GM18861 (cell line): ENCODE measurements around the gene RORC.

ENCODE experiments used
- ATAC-seq: cut with Tn5 transposase; IDR thresholded peaks from one replicate; pipeline ENCODE4 v1.9.1; 2021; ENCODE audit not compliant: unreplicated experiment

RORC gene

DNA sequence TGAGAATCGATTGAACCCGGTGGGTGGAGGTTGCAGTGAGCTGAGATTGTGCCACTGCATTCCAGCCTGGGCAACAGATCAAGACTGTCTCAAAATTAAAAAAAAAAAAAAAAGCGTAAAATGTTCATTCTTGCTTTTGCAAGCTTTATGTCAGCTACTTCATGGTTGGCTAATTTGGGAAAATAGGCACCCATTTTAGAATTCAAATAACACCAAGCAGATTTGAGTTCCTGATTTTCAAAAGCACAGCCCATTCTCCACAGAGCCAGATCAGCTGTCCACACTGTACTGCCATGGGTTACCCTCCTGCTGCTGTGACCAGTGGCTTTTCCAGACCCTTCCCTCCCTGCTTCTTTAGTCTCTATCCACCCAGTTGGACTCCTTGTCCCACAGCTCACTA, 17.5 kb upstream of the RORC start:
- no peak for ATAC-seq

DNA sequence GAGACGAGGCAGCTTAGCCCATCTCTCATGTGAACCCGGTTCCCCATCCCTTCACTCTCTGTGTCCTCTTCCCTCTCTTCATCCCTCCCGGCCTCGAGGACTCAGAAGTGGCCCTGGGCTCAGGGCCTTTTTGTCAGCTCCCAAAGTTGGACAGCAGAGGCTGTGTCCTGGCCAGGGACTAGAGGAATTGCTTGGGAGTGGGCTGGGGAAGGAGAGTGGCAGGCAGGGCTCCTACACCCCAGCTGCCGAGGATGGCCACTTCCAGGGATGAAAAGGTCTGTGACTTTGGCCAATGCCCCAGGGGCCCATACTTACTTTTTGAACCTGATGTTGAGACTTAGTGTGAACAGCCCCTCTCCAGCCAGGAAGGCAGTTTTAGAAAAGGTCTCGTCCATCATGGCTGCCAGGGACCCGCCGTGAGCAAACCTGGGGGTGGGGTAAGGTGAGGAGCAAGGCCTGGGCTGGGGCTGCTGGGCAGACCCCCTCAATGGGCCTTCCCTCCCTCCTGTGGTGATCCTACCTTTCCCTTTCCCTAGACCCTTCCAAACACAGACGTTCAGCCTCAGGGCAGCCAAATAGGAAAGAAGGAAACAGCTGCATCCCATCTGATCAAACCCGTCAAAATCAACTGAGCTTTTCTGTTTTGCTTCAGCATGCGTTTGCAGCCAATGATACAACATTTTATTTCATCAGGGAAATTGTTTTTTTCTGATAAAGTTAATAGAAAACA, 16.4 kb upstream of the RORC start:
- ATAC-seq = no peak

DNA sequence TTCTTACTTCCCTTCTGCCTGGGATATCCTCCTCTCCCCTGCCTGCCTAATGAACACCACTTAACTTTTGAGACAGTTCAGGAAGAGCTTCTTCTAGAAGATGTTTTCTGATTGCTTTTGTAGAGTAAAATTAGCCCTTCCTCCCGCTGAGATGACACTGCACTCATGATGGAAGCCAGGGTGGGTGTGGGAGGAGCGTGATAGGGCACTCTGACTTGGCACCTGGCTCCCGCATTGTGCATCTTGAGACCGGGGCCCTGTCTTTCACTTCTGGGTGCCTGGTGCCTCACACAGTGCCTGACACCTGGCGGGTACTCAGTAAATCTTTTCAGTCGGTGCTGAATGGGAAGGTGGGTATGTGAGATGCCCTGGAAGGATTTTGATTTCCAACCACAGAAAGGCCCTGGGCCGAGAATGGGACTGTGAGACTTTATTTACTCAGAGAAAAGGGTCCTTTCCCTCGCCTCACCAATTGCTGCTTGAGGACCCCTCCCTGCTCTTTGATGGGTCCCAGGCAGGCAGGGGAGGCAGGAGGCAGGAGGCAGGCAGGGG, 15.2 kb upstream of the RORC start:
- ATAC-seq = no peak

DNA sequence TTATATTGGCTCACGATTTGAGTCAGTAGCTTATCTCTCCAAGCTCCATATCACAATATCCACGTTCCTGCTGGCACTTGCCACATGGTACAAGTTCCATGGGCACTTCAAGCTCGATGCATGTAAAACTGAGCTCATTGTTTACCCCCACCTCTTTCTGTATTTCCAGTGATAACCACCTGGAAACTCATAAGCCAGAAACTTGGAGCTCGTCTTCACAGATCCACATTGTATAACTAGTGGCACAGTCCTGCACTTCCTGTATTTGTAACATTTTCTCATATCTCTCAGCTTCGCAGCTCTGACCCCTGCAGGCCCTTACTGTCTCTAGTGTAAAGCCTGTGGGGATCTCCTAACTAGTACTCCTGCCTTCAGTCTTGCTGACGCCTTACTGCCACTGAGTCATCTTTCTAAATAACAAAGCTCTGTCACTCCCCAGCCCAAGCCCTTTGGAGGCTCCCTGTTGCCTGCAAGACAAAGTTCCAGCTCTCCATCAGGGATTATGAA, 14.5 kb upstream of the RORC start:
- ATAC-seq = no peak

DNA sequence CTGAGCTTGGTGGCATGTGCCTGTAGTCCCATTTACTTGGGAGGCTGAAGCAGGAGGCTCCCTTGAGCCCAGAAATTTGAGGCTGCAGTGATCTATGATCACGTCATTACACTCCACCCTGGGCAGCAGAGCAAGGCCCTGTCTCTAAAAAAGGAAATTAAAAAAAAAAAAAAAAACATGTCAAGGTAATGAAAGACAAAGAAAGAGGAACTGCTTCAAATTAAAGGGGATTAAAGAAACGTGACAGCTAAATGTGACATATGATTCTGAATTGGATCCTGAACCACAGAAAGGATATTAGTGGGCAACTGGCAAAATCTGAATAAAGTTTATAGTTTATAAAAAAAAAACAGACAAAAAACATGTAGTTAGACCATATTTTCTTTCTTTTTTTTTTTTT, 11.8 kb upstream of the RORC start:
- no peak for ATAC-seq

DNA sequence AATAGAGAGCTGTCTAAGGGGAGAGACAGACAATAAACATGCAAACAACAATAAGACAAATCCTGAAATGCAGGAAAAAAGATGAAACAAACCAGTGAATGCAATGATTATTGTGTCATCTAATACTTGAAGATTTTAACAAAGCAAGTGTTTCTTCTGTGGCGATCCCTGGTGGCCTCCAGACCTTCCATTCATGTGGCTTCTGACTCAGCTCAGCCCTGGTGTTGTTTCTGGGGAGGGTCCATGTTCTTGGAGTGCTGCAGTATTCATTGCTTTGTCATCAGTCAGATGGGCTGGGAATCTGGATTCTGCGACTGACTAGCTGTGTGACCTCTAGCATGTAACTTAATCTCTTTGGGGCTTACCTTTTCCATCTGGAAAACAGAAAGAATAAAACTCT, 9.5 kb upstream of the RORC start:
- no peak for ATAC-seq

DNA sequence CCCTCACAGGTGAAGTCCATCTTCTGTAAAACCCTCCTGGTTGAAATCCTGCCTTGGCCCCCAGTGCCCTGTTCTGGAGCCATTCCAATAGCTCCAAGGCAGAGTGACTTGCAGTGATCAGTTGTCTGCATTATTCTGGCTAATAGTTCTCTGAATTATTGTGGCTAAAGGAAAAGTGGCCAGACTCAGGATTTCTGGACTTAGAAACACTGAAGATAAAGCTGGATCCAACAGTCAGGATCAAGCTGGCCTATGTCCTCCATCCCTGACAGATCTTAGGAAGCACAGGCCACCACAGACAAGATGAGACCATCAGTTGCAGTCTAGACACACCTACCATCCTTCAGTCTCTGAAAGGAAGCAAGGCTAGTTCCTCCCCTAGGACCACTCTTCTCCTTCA, 8.8 kb upstream of the RORC start:
- ATAC-seq = no peak

DNA sequence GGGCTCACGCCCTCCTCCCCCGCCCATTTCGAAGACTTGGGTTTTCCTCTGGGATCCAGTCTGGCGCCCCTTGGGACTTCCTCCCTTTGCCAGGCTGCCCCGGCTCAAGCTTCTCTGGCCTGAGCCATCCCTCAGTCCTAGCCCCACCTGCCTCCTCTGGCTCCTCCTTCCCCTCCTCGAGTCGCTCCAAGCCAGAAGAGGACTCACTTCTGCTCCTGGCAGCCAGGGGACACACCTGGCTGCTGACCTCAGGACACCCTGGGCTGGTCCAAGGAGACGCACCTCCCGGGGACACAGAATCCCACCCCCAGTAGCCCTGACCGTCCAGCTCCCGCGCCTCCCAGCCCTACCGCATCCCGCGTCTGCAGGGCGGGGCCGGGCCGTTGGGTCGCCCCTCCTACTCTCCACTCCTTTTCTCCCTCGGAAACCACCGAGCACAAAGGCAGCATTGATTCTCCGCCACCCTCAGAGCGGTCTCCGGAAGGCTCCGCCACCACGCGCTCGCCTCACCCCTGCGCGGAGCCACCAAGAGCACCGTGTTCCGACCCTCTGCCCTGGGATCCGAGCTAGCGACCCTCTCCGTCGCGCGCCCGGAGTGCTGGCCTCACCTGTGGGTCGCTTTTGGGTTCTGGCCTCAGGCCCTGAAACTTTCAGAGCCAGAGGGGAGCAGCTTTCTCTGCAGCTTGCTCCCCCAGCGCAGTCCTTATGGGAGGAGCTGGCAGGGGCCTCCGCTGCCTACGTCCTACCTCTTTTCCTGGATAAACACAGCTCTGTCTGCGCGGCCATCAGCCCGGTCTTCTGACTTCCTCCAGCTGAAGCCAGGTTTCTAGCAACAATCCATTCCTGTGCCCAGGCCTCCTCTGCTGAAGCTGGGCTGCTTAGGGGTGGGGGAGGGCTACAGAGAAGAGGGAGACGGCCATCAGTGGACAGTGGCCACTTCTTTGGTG, 8.1 kb upstream of the RORC start, which contains the start of gene C2CD4D:
TSS of gene C2CD4D (minus strand) at position 364 of the 947 bp plus-strand sequence. CDS start 831 bp downstream, outside the sequence.
- ATAC-seq = no peak

DNA sequence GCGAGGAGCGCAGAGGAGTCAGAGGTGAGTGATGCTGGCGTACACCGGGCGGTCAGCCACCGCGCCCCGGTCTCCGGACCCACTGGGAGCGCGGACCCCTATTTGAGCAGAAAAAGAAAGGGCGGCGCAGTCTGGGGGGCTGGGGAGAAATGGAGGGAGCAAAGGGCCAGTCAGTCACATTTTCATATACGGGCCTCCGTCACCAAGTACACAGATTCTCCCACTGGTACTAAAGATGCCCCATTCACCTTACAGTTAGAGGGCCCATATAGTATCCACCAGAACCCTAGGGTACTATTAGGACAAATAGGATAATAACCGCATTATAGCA, 7.4 kb upstream of the RORC start:
- ATAC-seq = no peak

DNA sequence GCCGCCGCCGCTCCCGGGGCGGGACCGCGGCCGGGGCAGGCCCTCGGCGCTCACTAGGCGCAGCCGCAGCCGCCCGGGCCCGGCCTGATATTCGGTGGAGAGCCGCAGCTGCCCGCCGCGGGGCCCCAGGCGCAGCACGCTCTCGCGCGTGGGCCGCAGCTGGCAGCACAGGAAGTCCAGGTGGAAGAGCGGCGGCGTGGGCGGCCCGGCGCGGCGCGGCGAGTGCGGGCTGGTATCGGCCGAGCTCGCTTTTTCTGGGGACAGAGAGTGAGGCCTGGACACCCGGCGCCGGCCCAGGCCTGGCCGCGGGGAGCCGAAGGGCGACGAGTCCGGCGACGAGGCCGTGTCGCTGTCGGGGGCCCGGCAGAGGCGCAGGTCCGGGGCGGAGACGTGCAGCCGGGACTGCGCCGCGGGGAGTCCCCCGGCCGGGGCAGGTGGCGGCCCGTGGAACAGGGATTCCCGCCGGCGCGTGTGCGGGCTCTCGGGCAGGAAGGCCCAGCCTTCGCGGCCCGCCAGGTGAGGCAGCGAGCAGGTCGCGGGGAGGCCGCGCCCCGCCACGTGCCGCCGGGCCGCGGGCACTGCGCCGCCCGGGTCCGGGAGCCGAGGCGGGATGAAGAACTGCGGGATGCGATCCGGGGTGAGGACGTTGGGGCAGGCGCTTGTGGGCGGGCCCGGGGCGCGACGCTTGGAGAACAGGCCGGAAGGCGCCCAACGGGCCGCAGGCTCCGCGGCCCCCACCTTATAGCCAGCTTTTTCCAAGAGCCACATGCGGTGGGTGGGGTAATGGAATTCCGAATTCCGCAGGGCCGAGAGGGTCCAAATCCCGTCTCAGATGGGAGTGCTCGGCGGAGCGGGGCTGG, 6.8 kb upstream of the RORC start:
- no peak for ATAC-seq

DNA sequence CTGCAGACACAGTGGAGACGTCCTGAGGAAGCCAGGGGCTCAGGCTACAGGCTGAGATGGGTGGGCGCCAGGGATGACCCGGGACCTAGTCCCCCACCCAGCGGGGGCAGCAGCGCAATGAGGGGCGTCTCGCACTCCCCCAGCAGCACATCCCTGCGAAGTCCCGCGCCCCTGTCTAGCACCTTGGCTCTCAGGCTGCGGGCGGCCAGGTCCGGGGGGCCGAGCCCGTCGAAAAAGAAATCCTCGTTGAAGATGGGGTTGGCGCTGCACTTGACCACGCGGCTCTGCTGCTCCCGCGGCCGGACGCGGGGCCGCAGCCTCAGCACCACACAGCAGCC, 6.3 kb upstream of the RORC start:
- no peak for ATAC-seq

DNA sequence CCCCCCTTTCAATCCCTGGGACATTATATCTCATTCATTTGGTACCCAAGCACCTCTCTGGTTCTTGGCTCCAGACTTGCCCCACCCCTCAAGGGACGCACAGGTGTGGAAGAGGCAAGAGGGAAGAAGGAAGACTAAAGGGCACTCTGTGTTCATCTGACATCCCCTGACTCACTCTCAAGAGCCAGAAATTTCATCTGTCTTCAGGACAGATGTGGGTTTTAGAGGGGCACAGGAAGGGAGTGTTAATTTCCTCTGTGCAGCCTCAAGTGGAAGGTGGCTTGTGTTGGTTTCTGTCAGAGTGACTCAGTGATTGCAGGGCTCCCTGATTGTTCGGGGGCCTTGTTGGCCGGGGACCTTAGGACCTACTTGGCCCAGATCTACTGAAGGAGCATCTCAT, 5.6 kb upstream of the RORC start:
- no peak for ATAC-seq

DNA sequence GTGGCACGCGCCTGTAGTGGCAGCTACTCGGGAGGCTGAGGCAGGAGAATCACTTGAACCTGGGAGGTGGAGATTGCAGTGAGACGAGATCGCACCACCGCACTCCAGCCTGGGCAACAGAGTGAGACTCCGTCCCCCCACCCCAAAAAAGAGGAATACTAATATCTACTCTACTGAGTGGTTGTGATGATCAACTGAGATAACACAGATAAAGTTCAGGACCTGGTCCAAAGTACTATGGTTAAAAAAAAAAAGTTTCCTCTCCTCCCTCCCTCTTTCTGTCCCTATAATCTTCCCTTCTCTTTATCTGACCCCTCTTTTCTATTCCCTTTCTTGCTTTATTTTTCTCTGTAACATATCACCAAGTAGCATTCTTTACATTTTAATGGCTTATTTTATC, 4.0 kb upstream of the RORC start:
- ATAC-seq = no peak

DNA sequence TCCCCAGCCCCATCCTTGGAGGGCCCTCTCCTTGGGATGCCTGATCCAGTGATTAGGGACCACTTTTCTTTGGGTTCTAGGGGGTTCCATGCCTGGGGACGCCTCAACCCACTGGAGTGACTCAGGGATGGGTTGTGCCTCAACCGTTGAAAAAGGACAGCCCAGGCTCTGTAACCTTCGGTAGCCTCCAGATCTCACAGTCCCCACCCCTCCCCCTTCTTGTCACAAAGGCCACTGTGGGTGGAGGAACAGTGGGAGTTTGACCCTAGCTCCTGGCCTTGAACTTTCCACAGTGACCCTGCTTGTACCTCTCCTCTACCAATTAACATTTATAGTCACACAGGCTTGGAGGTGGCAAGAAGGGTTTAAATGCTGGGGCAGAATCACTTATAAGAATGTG, 2.6 kb upstream of the RORC start:
- ATAC-seq = no peak

DNA sequence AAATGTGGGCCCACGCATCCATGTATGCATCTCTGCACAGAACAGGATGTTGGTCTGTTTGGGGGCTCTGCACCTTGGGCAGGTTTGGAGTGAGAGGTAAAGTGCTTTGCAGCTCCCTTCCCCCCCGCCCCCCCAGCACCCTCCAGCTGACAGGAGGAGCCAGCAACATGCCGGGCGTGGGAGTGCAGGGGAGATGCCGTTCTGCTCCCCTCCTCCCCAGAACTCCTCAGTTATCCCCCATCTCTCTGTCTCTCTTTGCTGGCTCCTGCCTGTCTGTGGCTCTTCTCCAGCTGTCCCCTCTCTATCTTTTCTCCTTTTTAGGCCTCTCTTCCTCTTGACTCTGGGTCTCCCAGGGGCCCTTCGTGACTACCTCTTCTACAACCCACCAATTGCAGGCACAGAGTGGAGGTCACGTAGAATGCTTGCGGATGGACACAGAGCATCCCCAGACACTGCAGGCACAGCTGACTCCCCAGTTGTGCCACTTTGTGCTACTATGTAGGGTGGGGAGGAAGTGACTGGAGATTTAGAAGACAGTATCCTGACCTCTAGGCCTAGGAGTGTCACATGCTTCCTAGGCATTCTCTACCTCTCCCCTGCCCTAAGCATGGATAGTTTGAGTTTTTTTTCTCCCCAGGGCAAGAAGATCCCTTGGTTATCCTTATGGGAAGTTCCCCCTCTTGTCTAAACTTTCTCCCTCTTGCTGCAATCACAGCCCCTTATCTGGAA, 1.7 kb upstream of the RORC start:
- ATAC-seq = no peak

DNA sequence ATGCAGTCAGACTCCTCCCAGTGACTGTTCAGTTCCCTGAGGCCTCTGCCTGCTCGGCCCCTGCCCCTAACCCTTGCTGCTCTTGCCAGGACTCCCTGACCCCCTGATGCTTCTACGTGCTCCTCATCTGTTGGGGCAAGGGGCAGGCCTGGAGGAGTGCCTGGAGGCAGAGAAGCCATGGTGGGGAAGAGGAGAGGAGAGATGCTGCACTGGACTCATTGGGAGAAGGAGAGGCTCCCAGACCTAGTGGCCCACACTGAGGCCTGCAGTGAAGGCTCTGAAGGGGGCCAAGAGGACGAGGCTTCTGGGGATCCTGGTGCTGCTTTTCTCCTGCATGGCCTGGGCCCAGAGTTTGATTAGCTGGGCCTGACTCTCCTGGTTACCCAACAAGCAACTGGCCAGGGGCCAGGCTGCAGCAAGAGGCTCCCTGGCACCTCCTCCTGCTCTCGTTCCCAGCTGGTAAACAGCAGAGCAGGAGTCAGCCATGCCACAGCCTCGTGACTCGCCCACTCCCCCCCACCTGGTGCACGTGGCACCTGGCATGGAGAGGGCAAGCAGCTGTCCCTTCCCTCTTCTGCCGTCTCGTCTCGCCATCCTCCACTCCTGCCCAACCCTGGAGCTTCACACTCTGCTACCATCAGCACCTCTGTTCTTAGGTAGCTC, 847 bp upstream of the RORC start:
- no peak for ATAC-seq

DNA sequence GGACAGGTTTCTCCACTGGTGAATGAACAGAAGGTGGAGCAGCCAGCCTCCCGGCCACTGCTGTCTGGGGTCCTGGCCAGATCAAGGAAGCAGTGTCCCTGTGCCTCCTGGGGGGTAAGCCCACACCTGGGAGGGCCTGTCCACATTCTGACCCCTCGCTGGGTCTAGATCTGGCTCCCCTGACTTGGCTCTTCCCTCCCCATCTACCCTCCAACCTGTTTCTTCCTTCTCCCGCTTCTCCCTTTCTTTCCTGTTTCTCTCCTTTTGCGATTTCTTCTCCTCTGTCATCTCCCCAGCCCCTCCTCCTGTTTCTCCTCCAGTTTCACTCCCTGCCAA, 378 bp downstream of the RORC start:
- ATAC-seq = no peak

DNA sequence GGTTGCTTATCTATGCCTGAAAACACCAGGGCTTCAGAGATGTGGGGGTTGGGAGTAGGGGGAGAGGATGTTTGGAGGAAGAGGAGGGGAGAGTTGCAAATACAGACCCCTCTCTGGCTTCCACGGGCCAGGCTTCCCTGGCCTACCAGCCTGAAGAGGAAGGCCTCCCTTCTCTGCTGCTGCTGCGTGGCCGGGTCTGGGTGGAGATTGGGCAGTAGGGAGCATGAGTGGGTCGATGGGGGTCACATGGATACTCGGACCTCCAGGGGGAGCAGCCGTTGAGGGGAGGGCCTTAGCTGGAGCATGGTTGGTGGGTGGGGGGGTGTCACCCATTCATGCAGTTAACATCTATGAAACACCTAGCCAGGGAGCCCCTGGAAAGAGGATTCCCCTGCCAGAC, 1.5 kb downstream of the RORC start:
- ATAC-seq = no peak

DNA sequence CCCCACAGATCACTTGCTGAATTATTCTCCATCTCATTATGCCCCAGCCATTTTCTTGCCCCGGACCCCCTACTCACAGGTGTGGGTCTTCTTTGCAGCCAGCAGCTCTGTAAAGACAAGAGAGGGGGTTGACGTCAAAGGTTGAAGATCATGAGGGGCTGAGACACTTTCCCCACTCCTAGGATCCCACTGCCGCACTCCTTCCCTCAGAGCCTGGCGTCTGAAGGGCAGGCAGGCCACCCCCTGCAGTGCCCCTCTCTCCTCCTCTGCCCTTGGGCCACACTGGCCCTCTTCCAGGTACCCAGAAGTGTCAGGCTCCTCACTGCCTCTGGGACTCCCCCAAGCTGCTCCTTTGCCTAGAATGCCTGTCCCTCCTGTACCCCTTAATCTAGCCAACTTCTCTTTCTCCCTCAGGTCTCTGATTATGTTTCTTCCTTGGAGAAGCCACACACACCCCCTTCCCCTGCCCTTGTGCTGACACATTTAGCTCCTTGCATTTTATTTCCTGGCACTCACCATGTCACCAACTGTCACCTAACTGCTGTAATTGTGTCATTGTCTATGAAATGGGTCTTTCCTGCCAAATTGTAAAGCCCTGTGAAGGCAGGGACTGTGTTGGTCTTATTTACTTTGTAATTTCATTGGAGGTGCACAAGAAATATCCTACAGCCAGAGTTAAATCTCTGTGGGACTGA, 2.1 kb downstream of the RORC start:
- no peak for ATAC-seq
